Adipocyte (in vitro differentiated cells): ENCODE results near the gene UBE2J2.

Experiments
- DNase-seq: peaks from one replicate; pipeline ENCODE4 v3.0.0-alpha.2; 2015; ENCODE audit warnings: low read depth
- H3K27me3 ChIP-seq: replicated peaks from 2 replicates; pipeline ENCODE4 v1.7.0; 2013; ENCODE audit warnings: mild to moderate bottlenecking, low read length, moderate library complexity; ENCODE audit not compliant: control insufficient read depth, insufficient read depth
- H3K36me3 ChIP-seq: 2 replicates; pipeline ENCODE4 v1.7.0; 2013; ENCODE audit warnings: low read length, mild to moderate bottlenecking, moderate library complexity; ENCODE audit not compliant: control insufficient read depth, insufficient read depth, severe bottlenecking
- H3K4me1 ChIP-seq: 2 replicates; pipeline ENCODE4 v1.7.0; 2013; ENCODE audit warnings: mild to moderate bottlenecking, low read length, moderate library complexity; ENCODE audit not compliant: control insufficient read depth, insufficient read depth
- H3K4me3 ChIP-seq: 2 replicates; pipeline ENCODE4 v1.7.0; 2013; ENCODE audit warnings: mild to moderate bottlenecking, low read length, moderate library complexity
- H3K9ac ChIP-seq: 2 replicates; pipeline ENCODE4 v1.7.0; 2013; ENCODE audit warnings: mild to moderate bottlenecking, low read length, moderate library complexity
- H3K9me3 ChIP-seq: 2 replicates; pipeline ENCODE4 v1.7.0; 2013; ENCODE audit warnings: mild to moderate bottlenecking, low read length, moderate library complexity; ENCODE audit not compliant: control insufficient read depth

UBE2J2 gene

DNA sequence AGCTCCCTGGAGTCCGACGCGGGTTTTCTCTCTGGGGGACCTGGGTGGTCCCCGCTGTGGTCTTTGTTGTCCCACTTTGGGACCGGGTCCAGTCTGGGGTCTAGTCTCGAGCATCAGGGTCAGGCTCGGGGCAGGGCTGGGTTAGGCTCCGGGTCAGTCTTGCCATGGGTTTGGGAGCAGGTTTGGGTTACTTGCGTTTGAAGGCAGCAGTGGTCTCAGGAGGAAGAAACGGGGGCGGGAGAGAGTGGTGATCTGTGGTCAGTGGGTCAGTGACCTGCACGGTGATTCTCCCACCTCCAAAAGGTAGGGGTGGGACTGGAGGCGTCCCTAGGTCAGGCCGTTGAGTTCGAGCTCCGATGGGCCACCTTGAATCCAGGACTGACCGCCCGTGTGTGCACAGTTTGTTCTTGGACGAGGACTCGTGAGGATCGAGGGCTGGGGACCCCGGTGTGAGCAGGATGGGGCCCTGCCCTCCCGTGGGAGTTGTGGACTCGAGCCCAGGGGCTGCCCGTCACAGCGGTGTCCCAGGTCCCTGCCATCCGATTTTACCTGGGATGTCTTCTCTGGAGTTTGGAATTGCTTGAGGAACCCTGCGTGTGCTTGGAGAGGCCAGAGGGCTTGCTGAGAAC, 39.4 kb downstream of the UBE2J2 start:
- peaks cover 22% of the 10 kb centered on the region for H3K4me1 ChIP-seq
- H3K4me3 ChIP-seq = no peak overlapping the region
- H3K9ac ChIP-seq = no peak overlapping the region
- DNase-seq = no peak
- H3K36me3 ChIP-seq = no peaks in the 10 kb centered on the region
- peaks cover 12% of the 10 kb centered on the region for H3K27me3 ChIP-seq
- no peaks in the 10 kb centered on the region for H3K9me3 ChIP-seq

DNA sequence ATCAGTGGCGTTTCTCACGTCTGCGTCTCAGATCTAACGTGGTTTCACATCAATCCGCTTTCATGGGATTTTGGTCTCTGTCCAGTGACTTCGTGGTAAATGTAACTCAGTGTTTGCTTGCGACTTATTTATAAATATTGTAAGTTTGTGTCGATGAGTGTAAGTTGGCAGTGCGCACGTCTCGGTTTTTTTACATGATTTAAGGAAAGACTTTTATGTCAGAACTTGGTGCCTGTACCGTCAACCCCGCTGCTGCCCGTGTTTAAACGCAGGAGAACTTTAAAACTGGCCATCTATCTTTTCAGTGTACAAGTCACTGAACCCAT, 40.1 kb downstream of the UBE2J2 start:
- H3K36me3 ChIP-seq = peaks cover 4% of the 10 kb centered on the region
- H3K9ac ChIP-seq = no peak overlapping the region
- no peak overlapping the region for H3K4me3 ChIP-seq
- DNase-seq = no peak
- no peaks in the 10 kb centered on the region for H3K9me3 ChIP-seq
- H3K27me3 ChIP-seq = peaks cover 5% of the 10 kb centered on the region
- H3K4me1 ChIP-seq = peaks cover 22% of the 10 kb centered on the region

DNA sequence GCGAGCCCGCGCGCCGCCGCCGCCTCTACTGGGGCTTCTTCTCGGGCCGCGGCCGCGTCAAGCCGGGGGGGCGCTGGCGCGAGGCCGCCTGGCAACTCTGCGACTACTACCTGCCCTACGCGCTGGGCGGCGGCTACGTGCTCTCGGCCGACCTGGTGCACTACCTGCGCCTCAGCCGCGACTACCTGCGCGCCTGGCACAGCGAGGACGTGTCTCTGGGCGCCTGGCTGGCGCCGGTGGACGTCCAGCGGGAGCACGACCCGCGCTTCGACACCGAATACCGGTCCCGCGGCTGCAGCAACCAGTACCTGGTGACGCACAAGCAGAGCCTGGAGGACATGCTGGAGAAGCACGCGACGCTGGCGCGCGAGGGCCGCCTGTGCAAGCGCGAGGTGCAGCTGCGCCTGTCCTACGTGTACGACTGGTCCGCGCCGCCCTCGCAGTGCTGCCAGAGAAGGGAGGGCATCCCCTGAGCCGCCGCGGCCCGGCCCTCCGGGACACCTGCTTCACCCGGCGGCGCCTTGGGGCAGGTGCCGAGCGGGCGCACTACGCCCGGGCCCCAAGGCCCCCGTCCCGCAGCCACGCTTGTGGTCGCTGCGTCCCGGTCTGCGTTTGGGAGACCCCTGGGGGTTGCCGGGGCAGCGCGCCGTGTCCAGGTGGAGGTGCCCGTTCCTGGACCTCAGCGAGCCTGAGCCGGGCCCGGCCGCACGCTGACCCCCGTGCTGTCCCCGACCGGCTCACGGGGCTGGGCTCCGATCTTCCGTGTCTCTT, 40.7 kb downstream of the UBE2J2 start:
- DNase-seq = no peak
- H3K4me1 ChIP-seq = peaks cover 22% of the 10 kb centered on the region
- peak overlapping the region; percentile 46 for H3K9ac ChIP-seq
- no peaks in the 10 kb centered on the region for H3K27me3 ChIP-seq
- peaks cover 9% of the 10 kb centered on the region for H3K36me3 ChIP-seq
- peak overlapping the region; percentile 76 for H3K4me3 ChIP-seq
- no peaks in the 10 kb centered on the region for H3K9me3 ChIP-seq

DNA sequence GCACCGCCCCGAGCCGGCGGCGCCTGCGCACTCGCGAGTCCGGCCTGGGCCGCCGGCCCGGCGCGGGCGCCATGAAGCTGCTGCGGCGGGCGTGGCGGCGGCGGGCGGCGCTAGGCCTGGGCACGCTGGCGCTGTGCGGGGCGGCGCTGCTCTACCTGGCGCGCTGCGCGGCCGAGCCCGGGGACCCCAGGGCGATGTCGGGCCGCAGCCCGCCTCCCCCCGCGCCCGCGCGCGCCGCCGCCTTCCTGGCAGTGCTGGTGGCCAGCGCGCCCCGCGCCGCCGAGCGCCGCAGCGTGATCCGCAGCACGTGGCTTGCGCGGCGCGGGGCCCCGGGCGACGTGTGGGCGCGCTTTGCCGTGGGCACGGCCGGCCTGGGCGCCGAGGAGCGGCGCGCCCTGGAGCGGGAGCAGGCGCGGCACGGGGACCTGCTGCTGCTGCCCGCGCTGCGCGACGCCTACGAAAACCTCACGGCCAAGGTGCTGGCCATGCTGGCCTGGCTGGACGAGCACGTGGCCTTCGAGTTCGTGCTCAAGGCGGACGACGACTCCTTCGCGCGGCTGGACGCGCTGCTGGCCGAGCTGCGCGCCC, 41.4 kb downstream of the UBE2J2 start, which contains the start of gene B3GALT6:
B3GALT6 (plus strand) TSS at position 30 of the 588 bp plus-strand sequence; CDS start at position 72, 42 bp downstream.
- no peaks in the 10 kb centered on the region for H3K27me3 ChIP-seq
- H3K9me3 ChIP-seq = no peaks in the 10 kb centered on the region
- peak within 1 kb of the TSS; percentile 94 for H3K9ac ChIP-seq
- peaks cover 22% of the 10 kb centered on the region for H3K4me1 ChIP-seq
- H3K36me3 ChIP-seq = peaks cover 16% of the 10 kb centered on the region
- peak within 1 kb of the TSS; percentile 87 for H3K4me3 ChIP-seq
- no peak for DNase-seq

DNA sequence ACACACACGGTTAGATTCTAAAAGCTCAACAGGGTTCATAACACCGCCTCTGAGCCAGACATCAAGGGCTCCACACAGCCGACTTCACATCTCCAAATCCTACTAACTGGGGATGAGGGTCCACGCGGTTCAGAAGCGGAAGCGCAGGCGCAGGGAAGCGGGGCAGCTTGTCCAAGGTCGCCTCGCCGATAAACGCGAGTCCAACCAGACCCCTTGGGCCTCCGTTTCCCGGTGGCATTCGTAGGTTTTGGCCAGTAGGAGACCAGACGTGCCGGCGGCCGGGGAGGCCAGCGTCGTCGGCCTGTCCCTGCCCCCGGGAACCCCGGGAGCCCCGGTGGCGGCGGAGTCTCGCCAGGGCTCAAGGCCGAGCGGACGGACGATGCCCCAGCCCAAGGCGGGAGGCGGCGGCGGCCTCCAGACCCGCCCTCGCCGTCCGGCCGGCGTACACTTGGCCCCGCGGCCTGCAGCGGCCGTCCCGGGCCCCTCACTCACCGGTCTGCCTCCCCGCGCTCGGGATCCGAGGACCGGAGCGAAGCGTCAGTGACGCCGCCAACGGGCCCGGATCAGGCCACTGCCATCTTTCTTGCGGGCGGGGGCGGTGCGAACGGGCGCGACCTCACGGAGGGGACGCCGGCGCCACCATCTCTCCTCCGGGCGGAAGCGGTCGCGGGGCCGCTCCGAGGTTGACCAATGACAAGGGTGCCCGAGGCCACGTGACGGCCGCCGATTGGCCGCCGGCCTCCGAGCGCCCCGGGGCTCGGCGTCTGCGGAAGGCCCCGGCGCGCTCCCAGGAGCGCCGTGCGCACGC, 42.0 kb downstream of the UBE2J2 start, which contains the start of gene SDF4:
SDF4 (minus strand) TSS at position 602 of the 808 bp plus-strand sequence. CDS start 3,229 bp downstream, outside the sequence.
- Histone ChIP-seq H3K27me3 (no peaks in the 10 kb centered on the region), H3K9ac (peak within 1 kb of the TSS; percentile 94), H3K36me3 (peaks cover 20% of the 10 kb centered on the region), H3K9me3 (no peaks in the 10 kb centered on the region), H3K4me1 (peaks cover 22% of the 10 kb centered on the region), H3K4me3 (peak within 1 kb of the TSS; percentile 87)
- DNase-seq = peak; percentile 98

DNA sequence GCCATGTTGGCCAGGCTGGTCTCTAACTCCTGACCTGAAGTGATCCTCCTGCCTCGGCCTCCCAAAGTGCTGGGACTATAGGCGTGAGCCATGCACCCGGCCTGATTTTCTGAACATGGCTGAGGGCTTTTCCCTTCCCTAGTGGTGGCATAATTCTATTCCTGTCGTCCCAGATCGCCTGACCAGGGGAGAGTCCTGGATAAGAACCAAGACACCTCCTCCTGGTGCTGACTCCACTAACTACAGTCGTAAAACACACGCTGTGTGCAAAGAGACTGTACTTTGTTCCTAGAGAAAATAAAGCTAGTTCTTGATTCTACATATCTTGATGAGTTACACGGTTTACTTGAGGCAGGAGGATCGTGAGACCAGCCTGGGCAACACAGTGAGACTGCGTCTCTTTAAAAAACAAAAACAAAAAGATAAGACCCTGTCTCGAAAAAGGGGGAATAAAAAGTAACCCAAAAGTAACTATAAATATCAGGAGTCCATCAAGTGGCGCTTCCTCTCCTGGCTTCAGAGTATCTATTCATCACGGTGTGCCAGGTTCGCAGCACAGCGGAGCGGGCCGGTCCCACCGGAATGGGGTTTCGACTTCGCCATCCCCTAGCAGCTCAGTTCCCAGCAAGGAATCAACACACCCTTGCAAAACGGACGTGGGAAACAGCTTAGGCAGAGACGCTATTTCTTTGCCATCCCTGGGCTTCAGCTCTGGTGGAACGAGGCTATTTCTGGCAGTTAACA, 42.8 kb downstream of the UBE2J2 start:
- peak overlapping the region; percentile 94 for H3K9ac ChIP-seq
- peak overlapping the region; percentile 87 for H3K4me3 ChIP-seq
- H3K9me3 ChIP-seq = no peaks in the 10 kb centered on the region
- H3K36me3 ChIP-seq = peaks cover 26% of the 10 kb centered on the region
- peaks cover 22% of the 10 kb centered on the region for H3K4me1 ChIP-seq
- peak; percentile 55 for DNase-seq
- no peaks in the 10 kb centered on the region for H3K27me3 ChIP-seq

DNA sequence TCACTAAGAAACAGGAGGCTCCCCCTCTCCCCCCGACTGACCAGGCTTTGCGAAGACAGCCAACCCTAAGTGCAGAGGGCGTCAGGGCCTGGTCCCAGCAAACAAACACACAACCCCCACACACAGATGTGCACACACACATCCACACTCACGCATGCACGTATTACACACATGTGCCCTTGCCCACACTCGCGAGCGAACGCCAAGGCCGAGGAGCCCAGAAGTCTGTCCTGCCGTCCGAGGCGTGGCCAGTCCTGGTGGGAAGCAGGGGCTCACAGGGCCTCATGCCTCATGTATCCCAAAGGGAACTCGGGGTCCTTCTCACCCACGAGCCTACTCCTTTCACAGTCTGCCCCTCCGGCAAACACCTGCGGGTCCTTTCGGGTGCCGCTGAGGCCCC, 43.9 kb downstream of the UBE2J2 start:
- H3K4me1 ChIP-seq = peaks cover 22% of the 10 kb centered on the region
- peaks cover 36% of the 10 kb centered on the region for H3K36me3 ChIP-seq
- H3K9ac ChIP-seq = peak overlapping the region; percentile 94
- DNase-seq = no peak
- H3K4me3 ChIP-seq = peak overlapping the region; percentile 87
- no peaks in the 10 kb centered on the region for H3K27me3 ChIP-seq
- H3K9me3 ChIP-seq = no peaks in the 10 kb centered on the region

DNA sequence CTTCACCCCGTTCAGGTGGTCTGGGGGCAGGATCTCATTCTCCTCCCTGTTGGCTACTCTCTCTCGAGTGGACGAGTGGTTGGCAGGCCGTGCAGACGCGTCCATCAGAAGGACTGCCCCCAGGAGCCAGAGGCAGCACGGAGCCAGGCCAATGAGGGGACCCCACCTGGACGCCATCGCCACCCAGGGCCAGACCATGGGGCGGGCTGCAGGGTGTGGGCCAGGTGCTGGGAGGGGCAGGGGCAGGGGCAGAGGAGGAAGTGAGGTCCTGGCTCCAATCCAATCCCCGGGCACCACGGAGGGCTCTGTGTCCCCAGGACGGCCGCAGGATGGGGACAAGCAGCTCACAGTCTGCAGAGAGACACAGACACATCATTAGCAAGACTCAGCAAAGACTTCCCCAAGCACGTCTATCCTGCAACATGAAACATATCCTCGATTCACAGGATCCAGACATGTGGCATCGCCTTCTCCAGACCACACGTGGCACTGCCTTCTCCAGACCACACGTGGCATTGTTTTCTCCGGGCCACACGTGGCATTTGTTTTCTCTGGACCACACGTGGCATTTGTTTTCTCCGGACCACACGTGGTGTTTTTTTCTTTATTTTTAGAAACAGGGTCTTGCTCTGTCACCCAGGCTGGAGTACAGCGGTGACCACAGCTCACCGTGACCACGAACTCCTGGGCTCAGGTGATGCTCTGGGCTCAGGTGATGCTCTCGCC, 44.9 kb downstream of the UBE2J2 start:
- Histone ChIP-seq H3K4me3 (no peak overlapping the region), H3K27me3 (no peaks in the 10 kb centered on the region), H3K9me3 (no peaks in the 10 kb centered on the region), H3K36me3 (peaks cover 40% of the 10 kb centered on the region), H3K4me1 (peaks cover 22% of the 10 kb centered on the region), H3K9ac (no peak overlapping the region)
- no peak for DNase-seq

DNA sequence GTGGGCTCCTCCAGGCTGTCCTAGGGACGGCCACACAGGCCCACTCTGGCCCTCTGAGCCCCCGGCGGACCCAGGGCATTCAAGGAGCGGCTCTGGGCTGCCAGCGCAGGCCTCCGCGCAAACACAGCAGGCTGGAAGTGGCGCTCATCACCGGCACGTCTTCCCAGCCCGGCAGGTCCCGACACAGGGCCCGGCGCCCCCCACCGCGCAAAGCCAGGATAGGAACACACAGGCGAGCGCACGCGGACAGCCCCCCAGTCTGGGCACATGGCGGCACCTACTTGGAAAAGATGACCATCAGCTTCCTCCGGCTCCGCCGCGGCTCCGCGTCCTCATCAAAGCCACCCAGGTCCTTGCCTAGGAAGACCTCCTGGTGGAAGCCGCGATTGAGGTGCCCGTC, 45.5 kb downstream of the UBE2J2 start:
- H3K36me3 ChIP-seq = peaks cover 43% of the 10 kb centered on the region

DNA sequence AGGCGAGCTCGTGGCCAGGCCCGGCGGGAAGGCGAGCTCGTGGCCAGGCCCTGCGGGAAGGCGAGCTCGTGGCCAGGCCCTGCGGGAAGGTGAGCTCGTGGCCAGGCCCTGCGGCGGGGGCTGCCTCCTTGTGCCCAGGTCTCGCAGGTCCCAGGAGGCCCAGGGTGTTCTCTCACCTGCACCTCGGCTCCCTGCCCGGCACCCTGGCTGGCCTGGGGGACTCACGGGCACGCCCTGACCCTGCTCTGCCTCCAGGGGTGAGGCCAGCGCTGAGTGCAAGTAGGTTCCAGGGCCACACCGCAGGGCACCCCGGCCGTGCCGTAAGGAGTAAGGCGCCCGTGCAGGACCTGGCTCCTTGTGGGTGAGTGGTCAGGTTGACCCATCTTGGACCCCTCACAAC, 46.3 kb downstream of the UBE2J2 start:
- no peak for DNase-seq
- peaks cover 11% of the 10 kb centered on the region for H3K4me1 ChIP-seq
- H3K4me3 ChIP-seq = no peak overlapping the region
- H3K9ac ChIP-seq = no peak overlapping the region
- no peaks in the 10 kb centered on the region for H3K9me3 ChIP-seq
- peaks cover 51% of the 10 kb centered on the region for H3K36me3 ChIP-seq
- no peaks in the 10 kb centered on the region for H3K27me3 ChIP-seq

More for the DNA sequence above, 45.5 kb downstream of the UBE2J2 start:
- H3K9me3 ChIP-seq = no peaks in the 10 kb centered on the region
- no peaks in the 10 kb centered on the region for H3K27me3 ChIP-seq
- DNase-seq = no peak
- H3K4me3 ChIP-seq = no peak overlapping the region
- no peak overlapping the region for H3K9ac ChIP-seq
- H3K4me1 ChIP-seq = peaks cover 19% of the 10 kb centered on the region
